IMR-90 (cell line): ENCODE results near the gene WIPF2.

Experiments used
- BHLHE40 ChIP-seq: fragments of 150-350 bp; IDR thresholded peaks from 2 replicates; pipeline ENCODE4 v1.6.1; 2016; ENCODE audit warnings: mild to moderate bottlenecking, low read depth, low read length
- CEBPB ChIP-seq: IDR thresholded peaks from 2 replicates; pipeline ENCODE4 v1.6.1; 2012; ENCODE audit warnings: low read depth, low read length, improper control_type of control experiment
- CHD1 ChIP-seq: IDR thresholded peaks from 2 replicates; pipeline ENCODE4 v1.6.1; 2012; ENCODE audit warnings: low read depth, low read length, improper control_type of control experiment
- ELK1 ChIP-seq: fragments of 150-350 bp; IDR thresholded peaks from 2 replicates; pipeline ENCODE4 v1.6.1; 2016; ENCODE audit warnings: low read depth, mild to moderate bottlenecking, low read length, moderate library complexity, borderline replicate concordance
- FOS ChIP-seq: fragments of 150-350 bp; IDR thresholded peaks from 2 replicates; pipeline ENCODE4 v1.6.1; 2016; ENCODE audit warnings: low read depth, low read length
- MAFK ChIP-seq: IDR thresholded peaks from 2 replicates; pipeline ENCODE4 v1.6.1; 2012; ENCODE audit warnings: low read depth, low read length, improper control_type of control experiment
- MXI1 ChIP-seq: IDR thresholded peaks from 2 replicates; pipeline ENCODE4 v1.6.1; 2012; ENCODE audit warnings: low read depth, mild to moderate bottlenecking, low read length, moderate library complexity, borderline replicate concordance
- NFE2L2 ChIP-seq: fragments of 150-350 bp; IDR thresholded peaks from 2 replicates; pipeline ENCODE4 v1.6.1; 2016; ENCODE audit warnings: low read depth, mild to moderate bottlenecking, low read length
- POLR2A ChIP-seq: IDR thresholded peaks from 2 replicates; pipeline ENCODE4 v1.6.1; 2012; ENCODE audit warnings: mild to moderate bottlenecking, low read depth, low read length
- RAD21 ChIP-seq: IDR thresholded peaks from 2 replicates; pipeline ENCODE4 v1.6.1; 2012; ENCODE audit warnings: low read length, improper control_type of control experiment
- RFX5 ChIP-seq: IDR thresholded peaks from 2 replicates; pipeline ENCODE4 v1.8.0; 2012; ENCODE audit warnings: low read depth, mild to moderate bottlenecking, low read length, moderate library complexity
- TF ChIP-seq, protein P1 (sequence below): conservative IDR thresholded peaks from 2 replicates; pipeline ENCODE4 v1.5.1; 2012; ENCODE audit warnings: mild to moderate bottlenecking, low read depth, low read length, improper control_type of control experiment
- TF ChIP-seq, protein P2 (sequence below): fragments of 150-350 bp; IDR thresholded peaks from 2 replicates; pipeline ENCODE4 v1.6.1; 2017; ENCODE audit warnings: mild to moderate bottlenecking, antibody characterized with exemption, low read length, low read depth

GRCh38 chr17:40316571-40317344 lies 97.7 kb downstream of the WIPF2 start:
- TF ChIP-seq, protein P1, sequence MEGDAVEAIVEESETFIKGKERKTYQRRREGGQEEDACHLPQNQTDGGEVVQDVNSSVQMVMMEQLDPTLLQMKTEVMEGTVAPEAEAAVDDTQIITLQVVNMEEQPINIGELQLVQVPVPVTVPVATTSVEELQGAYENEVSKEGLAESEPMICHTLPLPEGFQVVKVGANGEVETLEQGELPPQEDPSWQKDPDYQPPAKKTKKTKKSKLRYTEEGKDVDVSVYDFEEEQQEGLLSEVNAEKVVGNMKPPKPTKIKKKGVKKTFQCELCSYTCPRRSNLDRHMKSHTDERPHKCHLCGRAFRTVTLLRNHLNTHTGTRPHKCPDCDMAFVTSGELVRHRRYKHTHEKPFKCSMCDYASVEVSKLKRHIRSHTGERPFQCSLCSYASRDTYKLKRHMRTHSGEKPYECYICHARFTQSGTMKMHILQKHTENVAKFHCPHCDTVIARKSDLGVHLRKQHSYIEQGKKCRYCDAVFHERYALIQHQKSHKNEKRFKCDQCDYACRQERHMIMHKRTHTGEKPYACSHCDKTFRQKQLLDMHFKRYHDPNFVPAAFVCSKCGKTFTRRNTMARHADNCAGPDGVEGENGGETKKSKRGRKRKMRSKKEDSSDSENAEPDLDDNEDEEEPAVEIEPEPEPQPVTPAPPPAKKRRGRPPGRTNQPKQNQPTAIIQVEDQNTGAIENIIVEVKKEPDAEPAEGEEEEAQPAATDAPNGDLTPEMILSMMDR: 0 out of 2 replicates have a peak, but pooled peaks have one; percentile 7
- TF ChIP-seq POLR2A: no peak; the same call in 1 of the 2 replicates
- TF ChIP-seq FOS: no peak
- TF ChIP-seq, protein P2, sequence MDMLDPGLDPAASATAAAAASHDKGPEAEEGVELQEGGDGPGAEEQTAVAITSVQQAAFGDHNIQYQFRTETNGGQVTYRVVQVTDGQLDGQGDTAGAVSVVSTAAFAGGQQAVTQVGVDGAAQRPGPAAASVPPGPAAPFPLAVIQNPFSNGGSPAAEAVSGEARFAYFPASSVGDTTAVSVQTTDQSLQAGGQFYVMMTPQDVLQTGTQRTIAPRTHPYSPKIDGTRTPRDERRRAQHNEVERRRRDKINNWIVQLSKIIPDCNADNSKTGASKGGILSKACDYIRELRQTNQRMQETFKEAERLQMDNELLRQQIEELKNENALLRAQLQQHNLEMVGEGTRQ: no peak
- no peak for TF ChIP-seq CEBPB
- no peak for TF ChIP-seq ELK1
- TF ChIP-seq RFX5: no peak
- no peak for TF ChIP-seq BHLHE40
- no peak for TF ChIP-seq CHD1
- TF ChIP-seq MXI1: no peak
- no peak for TF ChIP-seq RAD21
- no peak for TF ChIP-seq MAFK
- TF ChIP-seq NFE2L2: no peak
